Tibial artery (tissue), 4 donors: ENCODE measurements around the gene MACROD2.

Experiments used
- DNase-seq, 2 donors: peaks; one replicate each; pipeline ENCODE4 v3.0.0-alpha.2; 2019
- H3K27ac ChIP-seq, 2 donors: fragments of 200-600 bp; sonication (generic) in 1 of 2; 1 replicate in 1 of 2; 2 replicates in 1 of 2; pipeline ENCODE4 v1.5.1; 2018 to 2019; ENCODE audit warnings: mild to moderate bottlenecking in 1 of 2
- H3K27me3 ChIP-seq, 2 donors: fragments of 200-600 bp; sonication (generic) in 1 of 2; one replicate each; pipeline versions ENCODE4 v1.5.1 to v1.6.0; 2016 to 2019
- H3K36me3 ChIP-seq, 3 donors: fragments of 200-600 bp; sonication (generic) in 2 of 3; one replicate each; pipeline ENCODE4 v1.5.1; 2016 to 2019; ENCODE audit warnings: mild to moderate bottlenecking in 2 of 3
- H3K4me1 ChIP-seq, 4 donors: fragments of 200-600 bp; sonication (generic) in 2 of 4; 1 replicate in 3 of 4; 2 replicates in 1 of 4; pipeline ENCODE4 v1.5.1; 2016 to 2019
- H3K4me3 ChIP-seq, 2 donors: fragments of 200-600 bp; sonication (generic) in 1 of 2; 1 replicate in 1 of 2; 2 replicates in 1 of 2; pipeline ENCODE4 v1.5.1; 2018 to 2019; ENCODE audit warnings: mild to moderate bottlenecking in 2 of 2
- H3K9me3 ChIP-seq, 3 donors: fragments of 200-600 bp; sonication (generic) in 1 of 3; one replicate each; pipeline ENCODE4 v1.5.1; 2016 to 2019
- CTCF ChIP-seq, 2 experiments: fragments of 200-600 bp in 1 of 2; fragments of 450-650 bp in 1 of 2; IDR thresholded peaks; one replicate each; pipeline ENCODE4 v1.5.1; 2017 to 2019; ENCODE audit warnings: antibody characterized with exemption in 2 of 2, mild to moderate bottlenecking in 1 of 2, moderate library complexity in 1 of 2
- intact Hi-C: fragments of 100-400 bp; cut with DNase I; formaldehyde crosslinking; loops from one replicate; pipeline ENCODE4 v1.15.0; 2023; ENCODE audit warnings: low total_unique reads

The MACROD2 gene

GRCh38 chr20:16035576-16035975 is 2040.3 kb downstream of the MACROD2 start:
- DNase-seq: no peak
- peaks cover 0 to 17% (median 2%) of the 10 kb centered on the region in 4 donors for H3K4me1 ChIP-seq
- intact Hi-C loops: no loop called here
- H3K4me3 ChIP-seq: no peak overlapping the region
- no peaks in the 10 kb centered on the region for H3K9me3 ChIP-seq
- no peaks in the 10 kb centered on the region for H3K27me3 ChIP-seq
- no peak for TF ChIP-seq CTCF (IDR thresholded peaks at IDR 0.05)
- H3K36me3 ChIP-seq: no peaks in the 10 kb centered on the region
- no peak overlapping the region for H3K27ac ChIP-seq

- no peak overlapping the region for H3K27ac ChIP-seq
- no peak for TF ChIP-seq CTCF (IDR thresholded peaks at IDR 0.05)
Measured at GRCh38 chr20:16036331-16036730, 2041.0 kb downstream of the MACROD2 start.

DNA sequence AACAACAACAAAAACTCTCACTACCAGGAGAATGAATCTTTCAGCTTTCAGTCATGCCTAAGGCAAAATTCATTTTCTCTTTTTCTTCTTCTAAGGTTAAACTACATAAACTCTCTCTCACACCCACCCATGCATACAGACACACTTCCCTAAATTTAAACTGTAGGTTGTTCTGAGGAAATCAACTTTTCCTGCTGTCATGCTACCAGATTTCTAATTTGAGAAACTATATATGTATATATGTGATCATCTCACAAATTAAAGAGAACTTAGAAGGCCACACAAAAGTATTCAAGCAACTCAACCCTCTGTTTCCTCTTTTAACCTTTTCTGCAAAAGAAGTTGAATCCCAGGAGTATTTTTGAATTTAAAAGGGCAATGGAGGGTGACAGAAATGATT is 2045.4 kb downstream of the MACROD2 start:
- H3K4me1 ChIP-seq: peaks cover 0 to 15% (median 2%) of the 10 kb centered on the region in 4 donors
- intact Hi-C loops: no loop called here
- H3K4me3 ChIP-seq: no peak overlapping the region
- H3K27ac ChIP-seq: no peak overlapping the region
- no peaks in the 10 kb centered on the region for H3K36me3 ChIP-seq
- no peak for DNase-seq
- no peaks in the 10 kb centered on the region for H3K9me3 ChIP-seq
- no peaks in the 10 kb centered on the region for H3K27me3 ChIP-seq
- TF ChIP-seq CTCF (IDR thresholded peaks at IDR 0.05): no peak

More at GRCh38 chr20:16036331-16036730, 2041.0 kb downstream of the MACROD2 start:
- H3K9me3 ChIP-seq: no peaks in the 10 kb centered on the region
- no peaks in the 10 kb centered on the region for H3K36me3 ChIP-seq
- no peaks in the 10 kb centered on the region for H3K27me3 ChIP-seq
- no peak overlapping the region for H3K4me3 ChIP-seq
- DNase-seq: no peak
- H3K4me1 ChIP-seq: peaks cover 0 to 17% (median 2%) of the 10 kb centered on the region in 4 donors
- intact Hi-C loops: no loop called here

DNA sequence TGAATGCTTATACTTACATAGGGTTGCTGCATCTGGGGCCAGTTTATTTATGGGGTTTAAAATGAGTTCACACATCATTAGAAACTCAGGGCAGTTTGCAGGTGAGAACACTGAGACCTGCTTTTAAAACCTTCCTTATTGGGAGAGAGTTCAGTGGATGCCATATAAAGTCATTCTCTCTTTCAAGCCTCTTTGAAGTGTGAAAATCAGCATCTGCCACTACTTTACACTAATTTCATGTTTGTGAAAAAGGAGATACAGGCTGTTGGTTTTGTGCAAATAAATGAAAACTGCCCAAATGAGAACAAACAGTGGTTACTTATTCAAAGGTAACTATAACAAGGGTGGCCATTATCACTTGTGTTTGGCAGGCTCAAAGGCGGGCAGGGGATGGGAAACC is 2047.4 kb downstream of the MACROD2 start:
- DNase-seq: no peak
- Histone ChIP-seq H3K27me3 (no peaks in the 10 kb centered on the region), H3K9me3 (no peaks in the 10 kb centered on the region), H3K27ac (no peak overlapping the region), H3K36me3 (no peaks in the 10 kb centered on the region), H3K4me1 (no peaks in the 10 kb centered on the region), H3K4me3 (no peak overlapping the region)
- intact Hi-C loops: no loop called here
- TF ChIP-seq CTCF (IDR thresholded peaks at IDR 0.05): no peak

DNA sequence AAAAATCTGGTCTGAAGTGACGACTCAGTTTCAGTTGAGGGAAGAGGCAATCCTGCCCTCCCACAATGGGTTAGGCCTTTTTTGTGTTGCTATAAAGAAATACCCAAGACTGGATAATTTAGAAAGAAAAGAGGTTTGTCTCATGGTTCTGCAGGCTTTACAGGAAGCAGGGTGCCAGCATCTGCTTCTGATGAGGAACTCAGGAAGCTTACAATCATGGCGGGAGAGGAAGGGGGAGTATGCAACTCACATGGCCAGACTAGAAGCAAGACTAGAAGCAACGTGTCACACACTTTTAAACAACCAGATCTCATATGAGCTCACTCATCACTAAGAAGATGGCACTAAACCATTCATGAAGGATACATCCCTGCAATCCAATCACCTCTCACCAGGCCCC is 2048.6 kb downstream of the MACROD2 start:
- Histone ChIP-seq H3K4me3 (no peak overlapping the region), H3K27ac (no peak overlapping the region), H3K4me1 (no peaks in the 10 kb centered on the region), H3K36me3 (no peaks in the 10 kb centered on the region), H3K27me3 (no peaks in the 10 kb centered on the region), H3K9me3 (no peaks in the 10 kb centered on the region)
- intact Hi-C loops: no loop called here
- no peak for DNase-seq
- no peak for TF ChIP-seq CTCF (IDR thresholded peaks at IDR 0.05)

DNA sequence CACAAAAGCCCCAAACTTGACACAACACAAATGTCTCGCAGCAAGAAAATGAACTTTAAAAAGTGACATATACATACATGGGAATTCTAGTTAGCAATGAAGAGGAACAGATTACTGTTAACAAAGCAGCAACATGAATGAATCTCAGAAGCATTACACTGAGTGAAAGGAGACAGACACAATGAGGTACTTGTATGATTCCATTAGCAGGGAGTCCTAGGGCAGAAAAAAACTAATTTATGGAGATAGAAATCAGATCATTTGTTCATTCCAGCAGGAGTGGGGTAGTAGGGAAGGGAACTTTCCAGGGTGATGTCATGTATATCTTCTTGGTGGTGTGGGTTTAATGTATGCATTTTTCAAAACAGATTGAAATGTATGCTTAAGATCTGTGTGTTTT is 2053.6 kb downstream of the MACROD2 start:
- no peak for DNase-seq
- Histone ChIP-seq H3K27me3 (no peaks in the 10 kb centered on the region), H3K9me3 (no peaks in the 10 kb centered on the region), H3K4me1 (no peaks in the 10 kb centered on the region), H3K36me3 (no peaks in the 10 kb centered on the region), H3K27ac (no peak overlapping the region), H3K4me3 (no peak overlapping the region)
- intact Hi-C loops: no loop called here
- TF ChIP-seq CTCF (IDR thresholded peaks at IDR 0.05): no peak
